Measurements from ENCODE around the gene LCLAT1.

- TF ChIP-seq CTCF (IDR thresholded peaks at IDR 0.05) (no peak), POLR2A (IDR thresholded peaks at IDR 0.05) (no peak)
Measured at GRCh38 chr2:30678410-30679137, 231.5 kb downstream of the LCLAT1 start.

Measured in thyroid gland (tissue), 4 donors.